Daoy (cell line): ENCODE measurements around the gene SOD1. TPM values are rescaled to one million over a fixed set of nuclear protein-coding genes. Genes with fewer than 3 reads are reported as not detected.
A peak's percentile ranks its signal among the peaks of the same experiment; 100 is the strongest.
"Not testable (repeated sequence)": the region's sequence is repeated elsewhere in the genome, so short reads cannot be mapped to it uniquely, and the experiment has no call there.

Experiments
- DNase-seq: peaks from one replicate; pipeline ENCODE4 v3.0.0-alpha.2; 2015; ENCODE audit warnings: low read depth
- total RNA-seq: library from RNA; depleted of rRNA; stranded (reverse); fragments of >200 nt; shearing (Covaris generic); gene quantifications from 2 replicates; pipeline ENCODE4 v1.2.3, GENCODE V29; 2014; rRNA removed

Gene SOD1
- 481 and 556 TPM in 2 replicates for total RNA-seq

GRCh38 chr21:31659536-31660258 is at the start of gene SOD1:
Gene SOD1 (plus strand): TSS chr21:31659693. CDS start chr21:31659770, 77 bp downstream.
- peak; percentile 98 for DNase-seq

GRCh38 chr21:31611445-31611844 is 48.0 kb upstream of the SOD1 start:
- no peak for DNase-seq

- DNase-seq: peak; percentile 23
Observed at GRCh38 chr21:31612894-31613785, 46.4 kb upstream of the SOD1 start.

- no peak for DNase-seq
Observed at GRCh38 chr21:31614705-31615104, 44.8 kb upstream of the SOD1 start.

GRCh38 chr21:31616216-31616615 is 43.3 kb upstream of the SOD1 start:
- no peak for DNase-seq

- DNase-seq: peak; percentile 25
Observed at GRCh38 chr21:31618696-31619430, 40.6 kb upstream of the SOD1 start.

- no peak for DNase-seq
Observed at GRCh38 chr21:31622397-31622796, 37.1 kb upstream of the SOD1 start.

GRCh38 chr21:31623664-31624063 is 35.8 kb upstream of the SOD1 start:
- no peak for DNase-seq

GRCh38 chr21:31624181-31624580 is 35.3 kb upstream of the SOD1 start:
- no peak for DNase-seq

GRCh38 chr21:31624961-31625491 is 34.5 kb upstream of the SOD1 start:
- DNase-seq: no peak

GRCh38 chr21:31629972-31630711 is 29.4 kb upstream of the SOD1 start:
- peak; percentile 85 for DNase-seq

- not testable (repeated sequence) for DNase-seq
Observed at GRCh38 chr21:31631881-31632280, 27.6 kb upstream of the SOD1 start.

GRCh38 chr21:31634993-31635392 is 24.5 kb upstream of the SOD1 start:
- DNase-seq: no peak

GRCh38 chr21:31636874-31637273 is 22.6 kb upstream of the SOD1 start:
- DNase-seq: no peak

GRCh38 chr21:31641416-31641922 is 18.0 kb upstream of the SOD1 start:
- no peak for DNase-seq

GRCh38 chr21:31644643-31645042 is 14.8 kb upstream of the SOD1 start:
- DNase-seq: no peak

GRCh38 chr21:31647650-31648049 is 11.8 kb upstream of the SOD1 start:
- DNase-seq: no peak

GRCh38 chr21:31650930-31651329 is 8.6 kb upstream of the SOD1 start:
- DNase-seq: no peak

- not testable (repeated sequence) for DNase-seq
Observed at GRCh38 chr21:31651491-31651890, 8.0 kb upstream of the SOD1 start.

GRCh38 chr21:31654340-31654739 is 5.2 kb upstream of the SOD1 start:
- DNase-seq: no peak
